K562 (cell line): ENCODE data around the gene RAI2. TPM values are rescaled to one million over a fixed set of nuclear protein-coding genes. Genes with fewer than 3 reads are reported as not detected.

Experiments
- ATAC-seq: fragments of 200-7000 bp; cut with Tn5 transposase; 3 replicates; pipeline ENCODE4 v1.9.1; 2020; ENCODE audit warnings: moderate library complexity
- BruUV-seq: library from RNA; stranded (reverse); fragments of 400-500 nt; replicated peaks from 2 replicates; lab custom pipeline; 2021; lab: Mats Ljungman, UMichigan
- CTCF ChIA-PET: fragments of 300-600 bp; formaldehyde crosslinking; extraction: SDS; loops from one replicate; lab custom pipeline; 2021; ENCODE audit warnings: low intra/inter-chr PET ratio; lab: Yijun Ruan, JAX
- POLR2A ChIA-PET: fragments of 300-600, 350-650 bp; sonication (Branson Sonifier 250); formaldehyde crosslinking; extraction: SDS; loops from one replicate; lab custom pipeline; 2021; ENCODE audit warnings: antibody characterized with exemption, inconsistent platforms; lab: Yijun Ruan, JAX
- DNase-seq, 4 experiments: peaks; one replicate each; pipeline versions ENCODE4 v3.0.0 to v3.0.0-alpha.2; 2011 to 2018; ENCODE audit warnings: low spot score in 3 of 4, mixed read lengths in 3 of 4; ENCODE audit errors: extremely low read depth in 1 of 4
- FAIRE-seq: peaks from 2 replicates; lab custom pipeline; 2011; peaks lifted over from hg19 to GRCh38; lab: Jason Lieb, UNC
- H2AFZ ChIP-seq: 2 replicates; pipeline ENCODE4 v1.6.0; 2011; ENCODE audit warnings: low read depth, low read length, control low read depth, inconsistent platforms
- H3K27ac ChIP-seq: fragments of 200-600 bp; 3 replicates; pipeline ENCODE4 v1.8.0; 2011; ENCODE audit warnings: low read depth, mild to moderate bottlenecking, control low read depth, inconsistent platforms, low read length, moderate library complexity, mixed read lengths; ENCODE audit errors: extremely low read depth
- H3K27me3 ChIP-seq, 2 experiments: fragments of 300-600 bp in 1 of 2; 2 replicates in 1 of 2; 3 replicates in 1 of 2; pipeline versions ENCODE4 v1.6.0 to v1.8.0; 2011; ENCODE audit warnings: inconsistent platforms in 2 of 2, low read length in 2 of 2, mild to moderate bottlenecking in 1 of 2, mixed read lengths in 1 of 2, moderate library complexity in 1 of 2; ENCODE audit not compliant: control insufficient read depth in 2 of 2, insufficient read depth in 2 of 2
- H3K36me3 ChIP-seq: fragments of 300-600 bp; 3 replicates; pipeline ENCODE4 v1.8.0; 2011; ENCODE audit warnings: mild to moderate bottlenecking, low read length, inconsistent platforms; ENCODE audit not compliant: control insufficient read depth, insufficient read depth
- H3K4me1 ChIP-seq, 2 experiments: fragments of 200-600 bp in 1 of 2; replicated peaks in 1 of 2; 2 replicates in 1 of 2; 3 replicates in 1 of 2; pipeline versions ENCODE4 v1.5.1 to v1.8.0; 2011; ENCODE audit warnings: inconsistent platforms in 2 of 2, low read length in 2 of 2, mild to moderate bottlenecking in 1 of 2, mixed read lengths in 1 of 2, moderate library complexity in 1 of 2; ENCODE audit not compliant: control insufficient read depth in 2 of 2, insufficient read depth in 2 of 2
- H3K4me2 ChIP-seq: 2 replicates; pipeline ENCODE4 v1.6.1; 2011; ENCODE audit warnings: low read length, control low read depth, inconsistent platforms, mixed read lengths; ENCODE audit not compliant: insufficient read depth
- H3K4me3 ChIP-seq: fragments of 200-600 bp; sonication (generic), shearing (Covaris generic); 2 replicates; pipeline ENCODE4 v1.5.1; 2016; ENCODE audit warnings: control low read depth, inconsistent platforms
- H3K79me2 ChIP-seq: fragments of 200-600 bp; 3 replicates; pipeline ENCODE4 v1.8.0; 2011; ENCODE audit warnings: low read length, inconsistent platforms; ENCODE audit not compliant: control insufficient read depth, insufficient read depth
- H3K9ac ChIP-seq, 2 experiments: 2 replicates each; pipeline versions ENCODE4 v1.6.0 to v1.6.1; 2011; ENCODE audit warnings: low read depth in 2 of 2, low read length in 2 of 2, control low read depth in 1 of 2, inconsistent platforms in 1 of 2, mild to moderate bottlenecking in 1 of 2, mixed read lengths in 1 of 2; ENCODE audit not compliant: insufficient read depth in 1 of 2
- H3K9me1 ChIP-seq: one replicate; pipeline ENCODE4 v1.6.0; 2011; ENCODE audit warnings: inconsistent platforms, mild to moderate bottlenecking, low read length, moderate library complexity; ENCODE audit not compliant: control insufficient read depth, insufficient read depth
- H3K9me3 ChIP-seq: replicated peaks from 2 replicates; pipeline ENCODE4 v1.5.1; 2011; ENCODE audit warnings: low read depth, low read length, inconsistent platforms; ENCODE audit not compliant: control insufficient read depth, insufficient read depth
- H4K20me1 ChIP-seq: replicated peaks from 2 replicates; pipeline ENCODE4 v1.6.1; 2011; ENCODE audit warnings: low read length, inconsistent platforms, mixed read lengths; ENCODE audit not compliant: control insufficient read depth, insufficient read depth
- FUS ChIP-seq: fragments of 200-400 bp; formaldehyde crosslinking; optimal IDR thresholded peaks from 2 replicates; pipeline ENCODE3; 2017; ENCODE audit warnings: low read depth, low read length
- ZNF75A ChIP-seq: fragments of 450-650 bp; formaldehyde crosslinking; IDR thresholded peaks from 2 replicates; pipeline ENCODE4 v1.4.0; 2020; ENCODE audit warnings: mild to moderate bottlenecking
- whole genome bisulfite sequencing: fragments of 100-300 bp; shearing (Covaris generic); methylation state at CpG from one replicate; pipeline ENCODE4 v1.1.6; 2016; ENCODE audit warnings: low coverage, mixed read lengths; ENCODE audit not compliant: insufficient coverage; ENCODE audit errors: missing lambda C conversion rate; 5-methylcytosine and 5-hydroxymethylcytosine counted together
- in situ Hi-C: fragments of 300-500 bp; cut with MboI; formaldehyde crosslinking; loops from 4 replicates; pipeline ENCODE4 v1.15.0; 2018; ENCODE audit warnings: inconsistent platforms, mixed read lengths
- intact Hi-C: fragments of 100-400 bp; cut with micrococcal nuclease; formaldehyde crosslinking; loops from 2 replicates; pipeline ENCODE4 v1.14.2; 2022
- polyA plus RNA-seq, 8 experiments: library from polyadenylated mRNA; depleted of rRNA in 4 of 8; stranded (reverse) in 5 of 8; unstranded in 3 of 8; fragments of >200 nt; fragmentation: Nextera tagmentation in 2 of 8; fragmentation: Illumina TruSeq in 1 of 8; extraction: Ambion mirVana in 2 of 8; extraction: Trizol in 1 of 8; gene quantifications; 2 replicates each; pipeline versions ENCODE4 v1.2.1 to v1.2.3, GENCODE V29; 2011 to 2014; ENCODE audit warnings: inconsistent platforms in 1 of 8, missing spikeins in 1 of 8
- total RNA-seq, 7 experiments: library from RNA; depleted of rRNA in 6 of 7; stranded (reverse); fragments of >200 nt in 6 of 7; fragmentation: Illumina TruSeq in 2 of 7; extraction: Trizol in 2 of 7; gene quantifications; 2 replicates each; pipeline versions ENCODE4 v1.2.1 to v1.2.3, GENCODE V29; 2011 to 2021; ENCODE audit warnings: low replicate concordance in 1 of 7
- TF ChIP-seq, protein P1 (sequence below): fragments of 450-650 bp; formaldehyde crosslinking; IDR thresholded peaks from 2 replicates; pipeline ENCODE4 v1.4.0; 2020; ENCODE audit warnings: mild to moderate bottlenecking, moderate library complexity
- TF ChIP-seq, protein P2 (sequence below): sonication (generic); formaldehyde crosslinking; IDR thresholded peaks from 2 replicates; pipeline ENCODE4 v1.5.0; 2020; ENCODE audit warnings: missing genetic modification reagents

The RAI2 gene
- total and polyA plus RNA-seq, 9 of the 15 experiments (the other 6 are each of a cell fraction or from before 2014, with no cell fraction given): not detected

GRCh38 chrX:17829566-17829965 lies 31.5 kb downstream of the RAI2 start:
- H3K4me2 ChIP-seq: no peak overlapping the region
- no peaks in the 10 kb centered on the region for H3K79me2 ChIP-seq
- no peak for FAIRE-seq
- TF ChIP-seq, protein P1, sequence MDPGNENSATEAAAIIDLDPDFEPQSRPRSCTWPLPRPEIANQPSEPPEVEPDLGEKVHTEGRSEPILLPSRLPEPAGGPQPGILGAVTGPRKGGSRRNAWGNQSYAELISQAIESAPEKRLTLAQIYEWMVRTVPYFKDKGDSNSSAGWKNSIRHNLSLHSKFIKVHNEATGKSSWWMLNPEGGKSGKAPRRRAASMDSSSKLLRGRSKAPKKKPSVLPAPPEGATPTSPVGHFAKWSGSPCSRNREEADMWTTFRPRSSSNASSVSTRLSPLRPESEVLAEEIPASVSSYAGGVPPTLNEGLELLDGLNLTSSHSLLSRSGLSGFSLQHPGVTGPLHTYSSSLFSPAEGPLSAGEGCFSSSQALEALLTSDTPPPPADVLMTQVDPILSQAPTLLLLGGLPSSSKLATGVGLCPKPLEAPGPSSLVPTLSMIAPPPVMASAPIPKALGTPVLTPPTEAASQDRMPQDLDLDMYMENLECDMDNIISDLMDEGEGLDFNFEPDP: no peak
- H2AFZ ChIP-seq: no peak overlapping the region
- H4K20me1 ChIP-seq: no peaks in the 10 kb centered on the region
- H3K27ac ChIP-seq: no peak overlapping the region
- no peak for ATAC-seq
- no peak overlapping the region for H3K9ac ChIP-seq
- WGBS: 0% methylated on average over 1 of the region's 1 CpG
- intact Hi-C loops: no loop called here
- DNase-seq: no peak
- no TSS peak for BruUV-seq
- no peaks in the 10 kb centered on the region for H3K9me3 ChIP-seq
- no peaks in the 10 kb centered on the region; a peak in 1 of 5 replicates for H3K27me3 ChIP-seq
- ChIA-PET CTCF (no interaction called here), POLR2A (no interaction called here)
- no peaks in the 10 kb centered on the region for H3K9me1 ChIP-seq
- no peaks in the 10 kb centered on the region for H3K4me1 ChIP-seq
- H3K36me3 ChIP-seq: no peaks in the 10 kb centered on the region
- in situ Hi-C loops: no loop called here
- H3K4me3 ChIP-seq: no peak overlapping the region

GRCh38 chrX:17828171-17828570 lies 32.9 kb downstream of the RAI2 start:
- H3K27ac ChIP-seq: no peak overlapping the region
- ChIA-PET CTCF (no interaction called here), POLR2A (no interaction called here)
- no peaks in the 10 kb centered on the region for H3K36me3 ChIP-seq
- no peaks in the 10 kb centered on the region; a peak in 1 of 5 replicates for H3K27me3 ChIP-seq
- in situ Hi-C loops: no loop called here
- H3K4me2 ChIP-seq: no peak overlapping the region
- H3K79me2 ChIP-seq: no peaks in the 10 kb centered on the region
- BruUV-seq: no TSS peak
- FAIRE-seq (no peak), ATAC-seq (no peak), DNase-seq (no peak)
- WGBS: 5% methylated on average over 2 of the region's 3 CpGs
- no peaks in the 10 kb centered on the region for H3K9me3 ChIP-seq
- TF ChIP-seq, protein P2, sequence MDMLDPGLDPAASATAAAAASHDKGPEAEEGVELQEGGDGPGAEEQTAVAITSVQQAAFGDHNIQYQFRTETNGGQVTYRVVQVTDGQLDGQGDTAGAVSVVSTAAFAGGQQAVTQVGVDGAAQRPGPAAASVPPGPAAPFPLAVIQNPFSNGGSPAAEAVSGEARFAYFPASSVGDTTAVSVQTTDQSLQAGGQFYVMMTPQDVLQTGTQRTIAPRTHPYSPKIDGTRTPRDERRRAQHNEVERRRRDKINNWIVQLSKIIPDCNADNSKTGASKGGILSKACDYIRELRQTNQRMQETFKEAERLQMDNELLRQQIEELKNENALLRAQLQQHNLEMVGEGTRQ (CRISPR knock-in tag): no peak
- no peak for TF ChIP-seq ZNF75A (CRISPR knock-in tag)
- no peak for TF ChIP-seq FUS
- H3K9ac ChIP-seq: no peak overlapping the region
- H3K4me1 ChIP-seq: no peaks in the 10 kb centered on the region
- H2AFZ ChIP-seq: no peak overlapping the region
- H4K20me1 ChIP-seq: no peaks in the 10 kb centered on the region
- intact Hi-C loops: no loop called here
- H3K4me3 ChIP-seq: no peak overlapping the region
- no peaks in the 10 kb centered on the region for H3K9me1 ChIP-seq
